ENCODE data around the gene LTO1. TPM values are rescaled to one million over a fixed set of nuclear protein-coding genes. Genes with fewer than 3 reads are reported as not detected.

The LTO1 gene
- total RNA-seq, 1 donor from 2014 or later: 24.4 TPM

DNA sequence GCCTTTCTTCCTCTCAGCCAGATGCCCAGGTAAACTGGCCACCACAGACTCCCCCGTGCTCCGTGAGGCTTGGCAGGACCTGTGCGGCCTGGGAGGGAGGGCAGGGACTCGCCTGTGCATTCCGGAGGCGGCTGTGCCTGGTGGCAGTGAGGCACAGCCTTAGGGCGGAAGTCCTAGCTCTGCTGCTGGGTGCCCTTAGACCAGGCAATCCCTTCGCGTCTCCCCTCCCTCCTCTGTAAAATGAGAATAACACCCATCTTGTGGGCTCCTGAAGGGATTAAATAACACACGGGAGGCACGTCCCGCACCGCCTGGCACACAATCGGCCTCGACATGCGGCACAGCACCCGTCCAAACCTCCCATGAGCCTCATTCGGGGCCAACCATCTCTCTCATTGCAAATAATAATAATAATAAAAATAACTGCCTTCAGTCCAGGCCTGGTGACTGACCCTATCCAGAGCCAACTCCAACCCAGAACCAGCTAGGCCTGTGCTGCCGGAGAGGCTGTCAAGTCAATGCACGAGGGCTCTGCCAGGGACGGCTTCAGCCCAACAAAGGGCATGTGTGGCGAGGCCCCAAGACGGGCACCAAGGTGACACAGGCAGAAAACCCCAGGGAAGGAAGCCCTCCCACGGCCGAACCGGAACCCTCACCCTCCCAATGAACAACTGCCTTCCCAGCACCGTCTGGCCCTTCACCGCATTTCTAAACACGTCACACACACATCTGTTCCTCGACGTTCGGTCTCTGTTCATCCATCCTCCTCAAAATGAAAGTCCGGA lies 8.2 kb downstream of the LTO1 start:
- Mint-ChIP-seq H3K36me3 (ENCODE audit: low read depth) (peaks cover 47% of the 10 kb centered on the region), H3K4me1 (ENCODE audit: low read depth) (peaks cover 6% of the 10 kb centered on the region), H3K27me3 (ENCODE audit: low read depth) (no peaks in the 10 kb centered on the region), H3K4me3 (ENCODE audit: low read depth) (no peak overlapping the region), H3K27ac (no peak overlapping the region), H3K9me3 (no peaks in the 10 kb centered on the region)
- intact Hi-C loops (cut with micrococcal nuclease): no loop called here
- no peak for DNase-seq (ENCODE audit: low spot score)

DNA sequence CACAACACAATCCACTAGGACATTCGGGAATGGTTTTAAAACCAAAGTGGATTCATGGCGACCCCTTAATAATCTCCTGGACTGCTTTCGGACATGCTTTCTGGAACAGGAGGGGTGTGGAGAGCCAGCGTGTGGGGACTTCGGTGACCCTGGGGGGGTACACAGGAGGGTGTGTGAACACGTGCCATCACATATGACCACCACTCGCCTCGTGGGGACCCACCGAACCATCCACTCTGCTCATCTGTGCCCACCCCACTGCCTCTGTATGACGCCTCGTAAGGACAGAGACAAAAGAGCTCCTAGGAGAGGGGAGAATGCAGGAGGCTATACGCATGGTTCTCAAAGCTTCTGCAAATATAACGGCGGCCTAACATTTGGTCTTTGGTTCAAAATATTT lies 8.9 kb downstream of the LTO1 start:
- Mint-ChIP-seq H3K4me3 (ENCODE audit: low read depth) (no peak overlapping the region), H3K9me3 (no peaks in the 10 kb centered on the region), H3K4me1 (ENCODE audit: low read depth) (peaks cover 6% of the 10 kb centered on the region), H3K27me3 (ENCODE audit: low read depth) (no peaks in the 10 kb centered on the region), H3K36me3 (ENCODE audit: low read depth) (peaks cover 40% of the 10 kb centered on the region), H3K27ac (no peak overlapping the region)
- intact Hi-C loops (cut with micrococcal nuclease): no loop called here
- no peak for DNase-seq (ENCODE audit: low spot score)

DNA sequence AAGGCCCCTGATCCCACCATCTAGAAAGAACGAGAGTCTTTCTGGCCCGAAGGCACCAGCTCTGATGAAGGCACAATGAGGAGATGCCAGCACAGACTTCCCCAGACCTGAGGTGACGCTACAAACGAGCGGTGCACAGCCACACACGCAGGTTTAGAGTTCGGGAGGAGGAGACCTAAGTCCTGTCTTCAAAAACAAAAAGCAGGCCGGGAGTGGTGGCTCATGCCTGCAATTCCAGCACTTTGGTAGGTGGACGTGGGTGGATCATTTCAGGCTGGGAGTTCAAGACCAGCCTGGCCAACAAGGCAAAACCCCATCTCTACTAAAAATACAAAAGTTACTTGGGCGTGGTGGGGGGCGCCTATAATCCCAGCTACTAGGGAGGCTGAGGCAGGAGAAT lies 9.5 kb downstream of the LTO1 start:
- H3K36me3 Mint-ChIP-seq (ENCODE audit: low read depth): peaks cover 35% of the 10 kb centered on the region
- DNase-seq (ENCODE audit: low spot score): no peak

DNA sequence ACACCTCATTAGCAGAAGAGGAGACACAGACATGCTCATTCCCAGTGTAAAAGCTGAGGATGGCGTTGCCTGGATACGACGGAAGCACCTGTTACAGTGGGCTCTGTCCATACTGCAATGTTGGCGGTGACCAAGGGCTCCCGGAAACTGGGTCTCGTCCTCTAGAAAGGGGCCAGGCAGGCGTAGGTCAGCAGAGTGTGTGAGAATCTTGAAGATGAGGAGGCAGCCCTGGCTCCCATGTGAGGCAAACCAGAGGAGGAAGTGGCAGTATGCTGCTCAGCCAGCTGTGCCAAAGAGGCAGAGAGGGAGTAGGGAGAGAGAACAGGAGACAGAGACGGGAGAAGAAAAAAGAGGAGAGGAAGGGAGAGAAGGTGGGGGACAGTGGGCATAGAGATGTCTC lies 10.3 kb downstream of the LTO1 start:
- Mint-ChIP-seq H3K4me1 (ENCODE audit: low read depth) (peaks cover under 1% of the 10 kb centered on the region), H3K9me3 (no peaks in the 10 kb centered on the region), H3K27me3 (ENCODE audit: low read depth) (no peaks in the 10 kb centered on the region), H3K4me3 (ENCODE audit: low read depth) (no peak overlapping the region), H3K27ac (no peak overlapping the region), H3K36me3 (ENCODE audit: low read depth) (peaks cover 27% of the 10 kb centered on the region)
- DNase-seq (ENCODE audit: low spot score): no peak
- intact Hi-C loops (cut with micrococcal nuclease): no loop called here

More for the DNA sequence above, 9.5 kb downstream of the LTO1 start:
- intact Hi-C loops (cut with micrococcal nuclease): no loop called here
- Mint-ChIP-seq H3K4me1 (ENCODE audit: low read depth) (peaks cover 6% of the 10 kb centered on the region), H3K4me3 (ENCODE audit: low read depth) (no peak overlapping the region), H3K27me3 (ENCODE audit: low read depth) (no peaks in the 10 kb centered on the region), H3K9me3 (no peaks in the 10 kb centered on the region), H3K27ac (no peak overlapping the region)

DNA sequence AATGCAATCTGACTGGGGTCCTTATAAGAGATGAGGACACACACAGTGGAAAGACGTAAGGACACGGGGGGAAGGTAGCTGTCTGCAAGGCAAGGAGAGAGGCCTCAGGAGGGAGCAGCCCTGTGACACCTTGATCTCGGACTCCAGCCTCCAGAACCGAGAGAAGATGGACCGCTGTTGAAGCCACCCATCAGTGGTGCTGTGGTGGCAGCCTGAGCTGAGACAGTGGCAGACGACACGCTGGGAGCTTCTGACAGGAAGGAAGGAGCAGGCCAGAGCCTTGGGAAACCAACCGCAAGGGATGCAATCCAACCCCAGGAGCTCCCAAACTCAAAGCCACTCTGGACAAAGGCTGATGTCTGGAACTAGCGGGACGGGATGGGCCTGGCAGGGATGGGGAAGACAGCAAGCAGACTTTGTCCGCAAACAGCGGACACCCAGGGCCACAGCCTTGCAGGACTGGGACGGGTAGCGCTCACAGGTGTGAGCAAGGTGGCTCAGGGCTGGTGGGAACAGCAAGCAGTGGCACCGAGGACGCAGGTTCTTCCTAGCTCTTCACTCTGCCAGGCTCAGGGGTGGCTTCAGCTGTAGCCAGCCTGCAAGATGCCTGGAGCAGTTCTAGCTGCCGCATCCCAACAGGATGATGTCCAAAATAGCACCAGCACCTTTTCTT lies 10.9 kb downstream of the LTO1 start:
- no peak for DNase-seq (ENCODE audit: low spot score)
- intact Hi-C loops (cut with micrococcal nuclease): no loop called here
- Mint-ChIP-seq H3K36me3 (ENCODE audit: low read depth) (peaks cover 23% of the 10 kb centered on the region), H3K4me3 (ENCODE audit: low read depth) (no peak overlapping the region), H3K4me1 (ENCODE audit: low read depth) (no peaks in the 10 kb centered on the region), H3K9me3 (no peaks in the 10 kb centered on the region), H3K27ac (no peak overlapping the region), H3K27me3 (ENCODE audit: low read depth) (no peaks in the 10 kb centered on the region)

DNA sequence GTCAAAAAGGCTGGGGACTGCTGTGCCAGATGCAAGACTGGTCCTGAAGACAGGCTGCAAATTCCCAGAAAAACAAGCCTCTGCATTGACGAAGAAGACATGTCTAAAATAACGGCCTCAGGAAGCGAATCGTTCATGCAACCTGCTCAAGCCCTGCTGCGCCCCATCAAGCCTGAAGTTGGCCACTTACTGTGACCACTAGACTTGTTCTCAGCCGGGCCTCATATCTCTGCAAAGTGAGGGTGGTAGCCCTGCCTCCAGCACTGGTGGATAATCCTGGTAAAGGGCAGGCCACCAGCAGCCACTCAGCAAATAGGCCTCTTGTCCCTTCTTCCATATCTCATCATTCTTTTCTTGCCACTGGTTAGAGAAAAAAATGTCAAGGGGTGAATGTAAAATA lies 11.8 kb downstream of the LTO1 start:
- no peak for DNase-seq (ENCODE audit: low spot score)
- intact Hi-C loops (cut with micrococcal nuclease): no loop called here
- Mint-ChIP-seq H3K9me3 (no peaks in the 10 kb centered on the region), H3K36me3 (ENCODE audit: low read depth) (peaks cover 19% of the 10 kb centered on the region), H3K4me3 (ENCODE audit: low read depth) (no peak overlapping the region), H3K4me1 (ENCODE audit: low read depth) (no peaks in the 10 kb centered on the region), H3K27ac (no peak overlapping the region), H3K27me3 (ENCODE audit: low read depth) (no peaks in the 10 kb centered on the region)

DNA sequence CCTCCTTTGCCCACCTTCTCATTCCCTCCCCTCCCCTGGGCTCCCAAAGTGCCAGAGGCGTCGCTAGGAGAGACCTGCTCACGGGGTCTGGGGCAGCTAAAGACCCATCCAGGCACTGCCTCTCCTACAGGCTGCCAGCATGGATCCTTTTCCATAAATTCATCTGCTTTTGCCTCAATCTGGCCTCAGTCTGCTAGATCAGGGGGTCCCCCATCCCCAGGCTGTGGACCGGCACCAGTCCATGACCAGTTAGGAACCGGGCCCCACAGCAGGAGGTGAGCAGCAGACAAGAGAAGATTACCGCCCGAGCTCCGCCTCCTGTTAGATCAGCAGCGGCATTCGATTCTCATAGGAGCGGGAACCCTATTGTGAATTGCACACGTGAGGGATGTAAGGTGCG lies 12.3 kb downstream of the LTO1 start:
- Mint-ChIP-seq H3K4me1 (ENCODE audit: low read depth) (no peaks in the 10 kb centered on the region), H3K9me3 (no peaks in the 10 kb centered on the region), H3K27ac (no peak overlapping the region), H3K27me3 (ENCODE audit: low read depth) (no peaks in the 10 kb centered on the region), H3K36me3 (ENCODE audit: low read depth) (peaks cover 16% of the 10 kb centered on the region), H3K4me3 (ENCODE audit: low read depth) (no peak overlapping the region)
- no peak for DNase-seq (ENCODE audit: low spot score)
- intact Hi-C loops (cut with micrococcal nuclease): no loop called here

DNA sequence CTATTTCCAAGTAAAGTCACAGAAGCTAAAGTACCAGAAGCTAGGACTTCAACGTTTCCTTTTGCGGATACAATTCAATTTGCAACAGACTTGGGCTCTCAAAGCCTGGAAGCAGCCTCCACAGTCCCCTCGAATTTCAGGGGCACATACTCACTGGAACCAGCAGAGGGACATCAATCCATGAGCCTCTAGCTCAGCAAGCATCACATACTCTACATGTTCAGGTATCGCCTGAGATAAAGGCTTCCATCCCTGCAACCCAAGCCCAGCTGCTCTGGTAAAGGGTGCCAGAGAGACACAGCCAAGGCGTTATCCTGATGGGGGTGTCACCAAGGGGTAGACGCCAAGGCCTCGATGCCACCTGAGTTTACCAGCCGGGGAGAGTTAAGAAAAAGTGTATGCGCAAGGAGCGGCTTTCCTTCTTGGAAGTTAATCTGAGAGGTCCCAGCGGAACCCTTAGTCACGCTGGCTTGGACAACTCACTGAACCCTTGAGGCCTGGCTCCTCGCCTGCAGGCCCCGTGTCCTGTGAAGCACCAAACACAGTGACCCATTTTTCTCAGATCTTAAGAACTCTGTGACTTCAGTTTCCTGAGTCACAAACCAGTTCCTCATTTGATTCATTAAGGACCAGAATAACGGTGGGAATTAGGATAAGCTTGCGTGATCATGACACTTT lies 13.0 kb downstream of the LTO1 start:
- intact Hi-C loops (cut with micrococcal nuclease): no loop called here
- no peaks in the 10 kb centered on the region for H3K27me3 Mint-ChIP-seq (ENCODE audit: low read depth)
- no peaks in the 10 kb centered on the region for H3K9me3 Mint-ChIP-seq
- no peak for DNase-seq (ENCODE audit: low spot score)
- no peak overlapping the region for H3K4me3 Mint-ChIP-seq (ENCODE audit: low read depth)
- H3K27ac Mint-ChIP-seq: no peak overlapping the region
- H3K36me3 Mint-ChIP-seq (ENCODE audit: low read depth): peaks cover 10% of the 10 kb centered on the region
- H3K4me1 Mint-ChIP-seq (ENCODE audit: low read depth): no peaks in the 10 kb centered on the region

DNA sequence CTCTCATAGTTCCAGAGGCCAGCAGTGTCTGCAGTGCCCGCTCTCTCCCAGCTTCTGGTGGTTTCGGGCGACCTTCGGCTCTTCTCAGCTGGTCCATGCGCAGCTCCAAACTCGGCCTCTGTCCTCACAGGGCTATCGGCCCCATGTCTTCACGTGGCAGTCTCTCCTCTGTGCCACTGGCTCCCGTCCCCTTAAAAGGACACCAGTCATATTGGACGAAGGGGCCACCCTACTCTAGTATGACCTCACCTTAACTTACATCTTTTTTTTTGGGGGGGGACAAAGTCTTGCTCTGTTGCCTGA lies 13.8 kb downstream of the LTO1 start:
- peaks cover 10% of the 10 kb centered on the region for H3K36me3 Mint-ChIP-seq (ENCODE audit: low read depth)
- H3K9me3 Mint-ChIP-seq: no peaks in the 10 kb centered on the region
- no peaks in the 10 kb centered on the region for H3K4me1 Mint-ChIP-seq (ENCODE audit: low read depth)
- no peak for DNase-seq (ENCODE audit: low spot score)
- H3K27ac Mint-ChIP-seq: no peak overlapping the region
- intact Hi-C loops (cut with micrococcal nuclease): no loop called here
- no peak overlapping the region for H3K4me3 Mint-ChIP-seq (ENCODE audit: low read depth)
- no peaks in the 10 kb centered on the region for H3K27me3 Mint-ChIP-seq (ENCODE audit: low read depth)

DNA sequence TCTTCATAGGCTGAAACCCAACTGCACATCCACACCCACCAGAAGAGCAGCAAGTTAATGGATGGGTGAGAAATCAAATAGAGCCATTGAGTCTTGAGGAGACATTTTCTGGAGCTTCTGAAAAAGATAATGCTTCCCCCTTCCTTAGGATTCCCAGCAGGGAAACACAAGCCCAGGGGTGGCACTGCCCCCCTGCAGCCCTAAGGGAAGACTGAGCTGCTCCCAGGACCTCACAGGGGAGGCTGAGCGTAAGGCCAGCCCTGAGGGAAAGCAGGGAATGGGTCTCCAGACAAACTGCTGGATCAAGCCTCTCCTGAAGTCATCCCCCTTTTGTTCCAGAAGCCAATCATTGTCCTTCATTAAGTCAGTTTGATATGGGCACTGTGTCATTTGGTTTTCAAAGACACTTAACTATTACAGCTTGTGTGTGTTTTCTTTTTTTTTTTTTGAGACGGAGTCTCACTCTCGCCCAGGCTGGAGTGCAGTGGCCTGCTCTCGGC lies 15.1 kb downstream of the LTO1 start:
- intact Hi-C loops (cut with micrococcal nuclease): no loop called here
- H3K9me3 Mint-ChIP-seq: no peaks in the 10 kb centered on the region
- H3K36me3 Mint-ChIP-seq (ENCODE audit: low read depth): peaks cover 9% of the 10 kb centered on the region
- no peaks in the 10 kb centered on the region for H3K27me3 Mint-ChIP-seq (ENCODE audit: low read depth)
- no peaks in the 10 kb centered on the region for H3K4me1 Mint-ChIP-seq (ENCODE audit: low read depth)
- no peak overlapping the region for H3K4me3 Mint-ChIP-seq (ENCODE audit: low read depth)
- DNase-seq (ENCODE audit: low spot score): no peak
- no peak overlapping the region for H3K27ac Mint-ChIP-seq

DNA sequence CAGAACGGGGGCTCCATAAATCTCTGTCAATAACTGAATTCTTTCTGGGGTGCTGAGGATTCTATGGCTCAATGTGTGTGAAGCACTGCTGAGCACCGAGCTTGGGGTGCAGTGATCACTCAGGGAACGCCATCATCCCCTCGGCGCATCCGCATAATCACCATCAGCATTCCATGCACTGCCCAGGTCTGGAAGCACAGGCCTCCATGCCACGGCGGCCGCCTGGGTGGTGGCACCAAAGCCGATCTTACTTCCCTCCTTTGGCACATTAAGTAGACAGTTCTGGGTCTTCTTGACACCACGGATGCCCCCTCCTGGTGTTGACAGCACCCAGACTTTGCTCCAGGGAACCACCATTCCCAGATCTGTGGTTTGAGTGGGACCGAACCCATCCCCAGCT lies 15.6 kb downstream of the LTO1 start:
- H3K4me1 Mint-ChIP-seq (ENCODE audit: low read depth): no peaks in the 10 kb centered on the region

DNA sequence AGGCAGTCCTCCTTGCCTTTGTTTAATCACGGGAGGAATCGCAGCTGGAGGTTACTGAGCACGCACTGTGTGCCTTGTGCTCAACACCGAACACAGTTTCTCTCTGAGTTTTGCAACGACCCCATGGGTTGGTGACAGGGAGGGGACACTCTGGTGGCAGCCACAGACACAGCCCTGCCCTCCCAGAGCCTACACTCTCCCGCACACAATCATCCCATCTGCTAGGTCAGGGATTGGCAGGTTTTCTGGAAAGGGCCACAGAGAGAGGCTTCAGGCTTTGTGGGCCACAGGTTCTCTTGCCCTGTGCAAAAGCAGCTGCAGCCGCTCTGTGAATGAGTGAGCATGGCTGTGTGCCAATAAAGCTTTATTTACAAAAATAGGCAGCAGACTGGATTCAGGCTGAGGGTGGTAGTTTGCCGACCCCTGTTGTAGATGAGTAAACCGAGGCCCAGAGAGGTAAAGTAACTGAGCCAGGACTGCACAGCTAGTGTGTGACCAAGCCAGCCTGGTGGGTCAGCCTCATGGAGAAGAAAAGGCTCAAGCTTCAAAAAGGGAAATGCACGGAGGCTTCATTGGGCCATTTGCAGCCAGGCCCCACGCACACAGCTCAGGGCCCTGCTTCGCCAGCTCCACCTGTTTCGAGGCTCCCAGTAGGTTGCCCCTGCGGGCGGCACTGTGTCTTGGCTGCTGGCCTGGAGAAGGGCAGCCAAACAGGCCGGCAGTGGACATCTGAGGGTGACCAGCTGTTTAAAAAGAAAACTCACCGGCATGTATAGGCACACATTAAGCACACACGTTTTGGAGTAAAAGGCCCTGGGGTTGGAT lies 16.3 kb downstream of the LTO1 start:
- no peak overlapping the region for H3K27ac Mint-ChIP-seq
- no peak for DNase-seq (ENCODE audit: low spot score)
- intact Hi-C loops (cut with micrococcal nuclease): no loop called here
- H3K9me3 Mint-ChIP-seq: no peaks in the 10 kb centered on the region
- H3K36me3 Mint-ChIP-seq (ENCODE audit: low read depth): peaks cover under 1% of the 10 kb centered on the region
- no peaks in the 10 kb centered on the region for H3K4me1 Mint-ChIP-seq (ENCODE audit: low read depth)
- no peak overlapping the region for H3K4me3 Mint-ChIP-seq (ENCODE audit: low read depth)
- H3K27me3 Mint-ChIP-seq (ENCODE audit: low read depth): no peaks in the 10 kb centered on the region

More for the DNA sequence above, 15.6 kb downstream of the LTO1 start:
- H3K27ac Mint-ChIP-seq: no peak overlapping the region
- peaks cover 6% of the 10 kb centered on the region for H3K36me3 Mint-ChIP-seq (ENCODE audit: low read depth)
- H3K27me3 Mint-ChIP-seq (ENCODE audit: low read depth): no peaks in the 10 kb centered on the region
- H3K9me3 Mint-ChIP-seq: no peaks in the 10 kb centered on the region
- intact Hi-C loops (cut with micrococcal nuclease): no loop called here
- no peak overlapping the region for H3K4me3 Mint-ChIP-seq (ENCODE audit: low read depth)
- DNase-seq (ENCODE audit: low spot score): no peak

All from activated T-helper 2 cell treated with anti-CD3 and anti-CD28 coated beads, Interferon-gamma antibody, Interleukin-2, Interleukin-4, amounts not matched to agents 10 μg/mL and 5 μg/mL and 100 μg/mL, durations not matched to agents 14 hours and 24 hours and 36 hours (primary cell).